Large intestine (tissue), 3 donors: ENCODE measurements around the gene ALK. TPM values are rescaled to one million over a fixed set of nuclear protein-coding genes. Genes with fewer than 3 reads are reported as not detected.

Experiments
- DNase-seq, 2 donors: peaks; one replicate each; pipeline versions ENCODE4 v3.0.0 to v3.0.0-alpha.2; 2013
- H3K27ac ChIP-seq: one replicate; pipeline ENCODE4 v1.5.1; 2013; ENCODE audit warnings: low read length
- H3K27me3 ChIP-seq: 2 replicates; pipeline ENCODE4 v1.6.1; 2013; ENCODE audit warnings: low read length; ENCODE audit not compliant: control insufficient read depth, insufficient read depth
- H3K36me3 ChIP-seq: 2 replicates; pipeline ENCODE4 v1.6.1; 2013; ENCODE audit warnings: low read length; ENCODE audit not compliant: control insufficient read depth, insufficient read depth
- H3K4me1 ChIP-seq: one replicate; pipeline ENCODE4 v1.6.1; 2013; ENCODE audit warnings: low read length; ENCODE audit not compliant: control insufficient read depth, insufficient read depth
- H3K4me3 ChIP-seq: one replicate; pipeline ENCODE4 v1.5.1; 2013; ENCODE audit warnings: low read length
- H3K9me3 ChIP-seq: one replicate; pipeline ENCODE4 v1.6.1; 2013; ENCODE audit warnings: mild to moderate bottlenecking, low read depth, low read length, moderate library complexity; ENCODE audit not compliant: control insufficient read depth
- WGBS: methylation state at CpG from one replicate; pipeline ENCODE4 v1.1.5; 2013; ENCODE audit warnings: low lambda C conversion rate; ENCODE audit not compliant: insufficient coverage; 5-methylcytosine and 5-hydroxymethylcytosine counted together
- polyA plus RNA-seq: library from polyadenylated mRNA; unstranded; fragments of 120-200 nt; gene quantifications from one replicate; pipeline ENCODE4 v1.2.1, GENCODE V29; 2013

ALK gene
- polyA plus RNA-seq, 1 donor, result 1.5 TPM

DNA sequence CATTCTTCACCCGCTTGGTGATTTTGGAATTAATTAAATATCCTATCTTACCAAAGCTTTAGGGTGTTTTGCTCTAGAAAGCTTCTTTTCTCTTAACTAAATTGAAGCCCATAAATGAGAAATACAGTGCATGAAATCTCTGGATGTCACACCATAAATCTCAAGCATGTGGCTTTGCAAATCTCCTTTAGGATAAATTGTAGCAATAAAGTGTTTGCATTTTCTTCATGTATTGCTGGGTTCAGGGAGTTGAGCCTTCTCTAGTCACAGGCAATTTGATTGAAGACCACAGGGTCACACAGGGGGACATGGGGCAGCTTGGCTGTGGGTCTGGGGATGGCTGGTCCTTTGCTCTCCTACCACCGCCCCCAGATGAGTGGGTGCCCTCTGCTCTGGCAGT, 442.0 kb downstream of the ALK start:
- 100% methylated on average over 1 of the region's 2 CpGs for WGBS
- Histone ChIP-seq H3K27me3 (no peaks in the 10 kb centered on the region), H3K9me3 (no peaks in the 10 kb centered on the region), H3K36me3 (no peaks in the 10 kb centered on the region), H3K4me1 (no peaks in the 10 kb centered on the region), H3K4me3 (no peak overlapping the region), H3K27ac (no peak overlapping the region)
- DNase-seq, result no peak

GRCh38 chr2:29478641-29479040, 442.7 kb downstream of the ALK start:
- WGBS, result no CpG with 5 or more reads among the region's 4 CpGs
- Histone ChIP-seq H3K36me3 (no peaks in the 10 kb centered on the region), H3K4me1 (no peaks in the 10 kb centered on the region), H3K4me3 (no peak overlapping the region), H3K27me3 (no peaks in the 10 kb centered on the region), H3K27ac (no peak overlapping the region), H3K9me3 (no peaks in the 10 kb centered on the region)
- DNase-seq, result no peak

GRCh38 chr2:29477186-29477585, 444.2 kb downstream of the ALK start:
- H3K9me3 ChIP-seq, result no peaks in the 10 kb centered on the region
- no peak overlapping the region for H3K27ac ChIP-seq
- H3K27me3 ChIP-seq, result no peaks in the 10 kb centered on the region
- H3K36me3 ChIP-seq, result no peaks in the 10 kb centered on the region
- no peak overlapping the region for H3K4me3 ChIP-seq
- no peaks in the 10 kb centered on the region for H3K4me1 ChIP-seq
- no peak for DNase-seq

DNA sequence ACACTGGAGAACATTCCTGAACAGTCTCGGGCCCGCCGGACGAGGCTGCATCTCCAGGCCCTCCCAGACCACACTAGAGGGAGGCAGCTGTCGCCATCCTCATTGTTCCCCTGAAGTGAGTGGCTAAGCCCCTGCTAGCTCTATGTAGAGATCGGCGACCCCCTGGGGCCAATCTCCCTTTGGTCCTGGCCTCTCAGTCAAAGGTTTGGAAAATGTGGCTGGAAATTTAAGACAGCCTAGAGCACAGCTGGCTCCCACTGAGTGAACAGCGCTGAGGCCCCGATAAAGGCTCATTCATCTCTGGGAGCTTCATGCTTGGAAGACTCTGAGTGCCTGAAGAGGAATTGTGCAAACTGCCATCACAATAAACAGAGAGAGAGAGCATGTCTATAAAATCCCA, 445.9 kb downstream of the ALK start:
- DNase-seq, result no peak
- H3K27ac ChIP-seq, result no peak overlapping the region
- no peaks in the 10 kb centered on the region for H3K36me3 ChIP-seq
- no peaks in the 10 kb centered on the region for H3K9me3 ChIP-seq
- no peak overlapping the region for H3K4me3 ChIP-seq
- H3K27me3 ChIP-seq, result no peaks in the 10 kb centered on the region
- no CpG with 5 or more reads among the region's 9 CpGs for WGBS
- no peaks in the 10 kb centered on the region for H3K4me1 ChIP-seq

DNA sequence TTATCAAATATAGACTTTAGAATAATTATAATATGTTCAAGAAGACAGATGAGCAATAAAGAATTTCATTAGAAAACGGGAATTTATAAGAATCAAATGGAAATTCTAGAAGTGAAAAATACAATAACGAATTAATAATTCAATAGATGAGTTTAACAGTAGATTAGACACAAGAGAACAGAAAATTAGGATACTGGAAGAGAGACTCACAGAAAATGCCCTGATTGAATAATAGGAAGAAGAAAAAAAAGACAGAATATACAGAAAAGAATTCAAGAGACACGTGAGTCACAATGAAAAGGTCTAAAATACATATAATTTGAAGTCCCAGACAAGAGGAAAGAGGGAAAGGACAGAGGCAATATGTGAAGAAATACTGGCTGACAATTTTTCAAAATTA, 451.4 kb downstream of the ALK start:
- H3K9me3 ChIP-seq, result peaks cover 4% of the 10 kb centered on the region
- H3K4me3 ChIP-seq, result no peak overlapping the region
- no peaks in the 10 kb centered on the region for H3K27me3 ChIP-seq
- WGBS, result 68% methylated on average over 3 of the region's 3 CpGs
- H3K4me1 ChIP-seq, result no peaks in the 10 kb centered on the region
- no peak overlapping the region for H3K27ac ChIP-seq
- no peaks in the 10 kb centered on the region for H3K36me3 ChIP-seq
- no peak for DNase-seq

GRCh38 chr2:29469516-29469915, 451.9 kb downstream of the ALK start:
- no peaks in the 10 kb centered on the region for H3K36me3 ChIP-seq
- 83% methylated on average over 1 of the region's 1 CpG for WGBS
- no peak overlapping the region for H3K4me3 ChIP-seq
- H3K27ac ChIP-seq, result no peak overlapping the region
- peaks cover 4% of the 10 kb centered on the region for H3K9me3 ChIP-seq
- no peaks in the 10 kb centered on the region for H3K27me3 ChIP-seq
- no peak for DNase-seq
- H3K4me1 ChIP-seq, result no peaks in the 10 kb centered on the region

GRCh38 chr2:29463181-29463900, 458.0 kb downstream of the ALK start:
- Histone ChIP-seq H3K4me1 (no peaks in the 10 kb centered on the region), H3K9me3 (peaks cover under 1% of the 10 kb centered on the region), H3K27me3 (no peaks in the 10 kb centered on the region), H3K27ac (no peak overlapping the region), H3K36me3 (no peaks in the 10 kb centered on the region), H3K4me3 (no peak overlapping the region)
- no CpG with 5 or more reads among the region's 3 CpGs for WGBS
- no peak for DNase-seq

- no peak for DNase-seq
- Histone ChIP-seq H3K27me3 (no peaks in the 10 kb centered on the region), H3K4me3 (no peak overlapping the region), H3K36me3 (no peaks in the 10 kb centered on the region), H3K27ac (no peak overlapping the region), H3K4me1 (no peaks in the 10 kb centered on the region), H3K9me3 (no peaks in the 10 kb centered on the region)
- WGBS, result no CpG with 5 or more reads among the region's 5 CpGs
Observed at GRCh38 chr2:29462293-29462692, 459.1 kb downstream of the ALK start.

DNA sequence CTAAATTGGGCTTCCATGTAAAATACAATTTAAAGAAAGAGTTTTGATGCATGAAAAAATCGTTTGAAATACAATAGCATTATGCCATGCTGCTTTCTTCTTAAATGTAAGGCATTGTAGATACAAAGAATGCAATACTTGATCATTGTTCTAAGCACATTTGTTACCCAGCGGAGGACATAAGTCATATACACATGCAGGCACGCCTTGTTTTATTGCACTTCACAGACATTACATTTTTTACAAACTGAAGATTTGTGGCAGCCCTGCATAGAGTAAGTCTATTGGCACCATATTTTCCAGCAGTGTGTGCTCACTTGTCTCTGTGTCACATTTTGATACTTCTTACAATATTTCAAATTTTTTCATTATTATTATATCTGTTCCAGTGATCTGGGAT, 461.2 kb downstream of the ALK start:
- DNase-seq, result no peak
- no peaks in the 10 kb centered on the region for H3K27me3 ChIP-seq
- no peaks in the 10 kb centered on the region for H3K36me3 ChIP-seq
- no peak overlapping the region for H3K27ac ChIP-seq
- H3K9me3 ChIP-seq, result no peaks in the 10 kb centered on the region
- 83% methylated on average over 1 of the region's 3 CpGs for whole genome bisulfite sequencing
- H3K4me3 ChIP-seq, result no peak overlapping the region
- H3K4me1 ChIP-seq, result no peaks in the 10 kb centered on the region

DNA sequence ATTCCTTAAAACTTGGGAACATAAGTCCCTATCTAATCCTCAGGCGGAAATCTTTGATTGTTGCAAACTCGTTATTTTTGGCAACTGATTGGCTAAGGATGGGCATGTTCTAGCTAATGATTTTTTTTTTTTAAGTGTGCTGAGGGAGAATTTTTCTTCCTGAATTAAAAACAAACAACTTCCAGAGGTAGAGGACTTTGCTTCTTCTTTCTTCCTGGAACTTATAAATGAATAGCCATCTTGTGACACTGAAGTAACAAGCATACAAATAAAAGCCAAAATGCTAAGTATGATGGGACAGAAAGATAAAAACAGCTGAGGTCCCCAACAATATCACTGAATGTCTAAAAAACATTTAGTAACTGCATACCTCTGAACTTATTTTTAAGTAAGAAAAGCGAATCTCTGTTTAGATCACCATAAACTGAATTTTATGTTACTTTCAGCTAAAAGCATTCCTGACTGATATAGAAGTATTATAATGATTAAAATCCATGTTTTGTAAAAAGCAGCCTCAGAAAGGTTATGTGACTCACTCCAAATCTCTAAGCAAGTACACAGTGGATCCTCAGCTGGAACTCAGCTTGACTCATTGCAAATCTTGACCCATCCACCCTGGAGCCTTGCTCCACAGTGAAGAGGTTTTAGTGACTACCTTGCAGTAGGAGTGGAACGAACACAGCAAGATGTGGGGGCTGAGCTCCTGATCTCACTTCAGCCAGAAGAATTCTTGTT, 461.8 kb downstream of the ALK start:
- no peak overlapping the region for H3K27ac ChIP-seq
- H3K27me3 ChIP-seq, result no peaks in the 10 kb centered on the region
- DNase-seq, result no peak
- no peaks in the 10 kb centered on the region for H3K4me1 ChIP-seq
- 66% methylated on average over 4 of the region's 4 CpGs for WGBS
- no peak overlapping the region for H3K4me3 ChIP-seq
- H3K9me3 ChIP-seq, result no peaks in the 10 kb centered on the region
- no peaks in the 10 kb centered on the region for H3K36me3 ChIP-seq

DNA sequence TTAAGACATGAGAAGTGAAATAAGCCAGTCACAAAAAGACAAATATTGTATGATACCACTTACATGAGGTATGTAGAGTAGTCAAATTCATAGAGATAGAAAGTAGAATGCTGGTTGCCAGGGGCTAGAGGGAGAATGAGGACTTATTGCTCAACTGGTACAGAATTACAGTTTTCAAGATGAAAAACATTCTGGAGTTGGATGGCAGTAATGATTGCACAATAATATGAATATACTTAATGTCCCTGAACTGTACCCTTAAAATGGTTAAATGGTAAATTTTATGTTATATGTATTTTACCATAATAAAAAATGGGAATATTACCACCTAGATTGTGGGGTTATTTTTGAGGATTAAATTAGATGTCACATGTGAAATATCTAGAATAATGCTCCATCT, 465.0 kb downstream of the ALK start:
- Histone ChIP-seq H3K27me3 (no peaks in the 10 kb centered on the region), H3K4me3 (no peak overlapping the region), H3K27ac (no peak overlapping the region), H3K36me3 (no peaks in the 10 kb centered on the region), H3K4me1 (no peaks in the 10 kb centered on the region), H3K9me3 (no peaks in the 10 kb centered on the region)
- no peak for DNase-seq
